ENCODE measurements around the gene ACP5. TPM values are rescaled to one million over a fixed set of nuclear protein-coding genes. Genes with fewer than 3 reads are reported as not detected.

The ACP5 gene
- total RNA-seq, 1 donor from 2014 or later, result 6.1 TPM

GRCh38 chr19:11598746-11599145 lies 21.3 kb upstream of the ACP5 start:
- intact Hi-C loops (cut with DNase I), result no loop called here
- no peak for TF ChIP-seq CTCF (IDR thresholded peaks at IDR 0.05)
- no peak for TF ChIP-seq POLR2A (IDR thresholded peaks at IDR 0.05)
- TF ChIP-seq POLR2AphosphoS5 (IDR thresholded peaks at IDR 0.05; ENCODE audit: insufficient read depth in 1 of 2, low read depth in 1 of 2), result no peak
- no peaks in the 10 kb centered on the region for H3K27me3 ChIP-seq

GRCh38 chr19:11598103-11598483 lies 20.6 kb upstream of the ACP5 start:
- Histone ChIP-seq H3K4me1 (peaks cover 42% of the 10 kb centered on the region), H3K9me3 (no peaks in the 10 kb centered on the region), H3K27ac (peak overlapping the region; percentile 96), H3K27me3 (no peaks in the 10 kb centered on the region), H3K4me3 (peak overlapping the region; percentile 78 to 100), H3K36me3 (no peaks in the 10 kb centered on the region)
- intact Hi-C loops (cut with DNase I), result no loop called here
- DNase-seq (ENCODE audit: extremely low spot score in 2 of 2), result no peak
- no peak for TF ChIP-seq CTCF (IDR thresholded peaks at IDR 0.05)
- TF ChIP-seq POLR2A (IDR thresholded peaks at IDR 0.05), result no peak
- TF ChIP-seq POLR2AphosphoS5 (IDR thresholded peaks at IDR 0.05; ENCODE audit: insufficient read depth in 1 of 2, low read depth in 1 of 2), result no peak

More at GRCh38 chr19:11598746-11599145, 21.3 kb upstream of the ACP5 start:
- Histone ChIP-seq H3K9me3 (no peaks in the 10 kb centered on the region), H3K36me3 (no peaks in the 10 kb centered on the region), H3K27ac (no peak overlapping the region), H3K4me3 (no peak overlapping the region), H3K4me1 (peaks cover 42% of the 10 kb centered on the region)
- no peak for DNase-seq (ENCODE audit: extremely low spot score in 2 of 2)

- DNase-seq (ENCODE audit: extremely low spot score in 2 of 2), result peak; percentile 97
- intact Hi-C loops (cut with DNase I), result no loop called here
These were observed 20.0 kb upstream of the ACP5 start, which contains the start of gene ZNF627 for GRCh38 chr19:11597202-11598102. ZNF627 (plus strand) TSS chr19:11597483; CDS start chr19:11597628, 145 bp downstream.

GRCh38 chr19:11596156-11596555 lies 18.7 kb upstream of the ACP5 start:
- Histone ChIP-seq H3K4me1 (peaks cover 36% of the 10 kb centered on the region), H3K4me3 (no peak overlapping the region), H3K9me3 (no peaks in the 10 kb centered on the region), H3K36me3 (no peaks in the 10 kb centered on the region), H3K27me3 (no peaks in the 10 kb centered on the region), H3K27ac (peak overlapping the region; percentile 96)
- DNase-seq (ENCODE audit: extremely low spot score in 2 of 2), result no peak
- TF ChIP-seq POLR2A (IDR thresholded peaks at IDR 0.05), result no peak
- no peak for TF ChIP-seq POLR2AphosphoS5 (IDR thresholded peaks at IDR 0.05; ENCODE audit: insufficient read depth in 1 of 2, low read depth in 1 of 2)
- TF ChIP-seq CTCF (IDR thresholded peaks at IDR 0.05), result no peak
- intact Hi-C loops (cut with DNase I), result no loop called here

More at GRCh38 chr19:11597202-11598102, 20.0 kb upstream of the ACP5 start, which contains the start of gene ZNF627:
- Histone ChIP-seq H3K4me3 (peak within 1 kb of the TSS; percentile 78 to 100), H3K9me3 (no peaks in the 10 kb centered on the region), H3K4me1 (peaks cover 42% of the 10 kb centered on the region), H3K27ac (peak within 1 kb of the TSS; percentile 96), H3K36me3 (no peaks in the 10 kb centered on the region), H3K27me3 (no peaks in the 10 kb centered on the region)
- TF ChIP-seq CTCF (IDR thresholded peaks at IDR 0.05), result peak in 2 of 3 experiments; percentile 5 to 19
- peak; percentile 67 to 92 for TF ChIP-seq POLR2A (IDR thresholded peaks at IDR 0.05)
- TF ChIP-seq POLR2AphosphoS5 (IDR thresholded peaks at IDR 0.05; ENCODE audit: insufficient read depth in 1 of 2, low read depth in 1 of 2), result peak; percentile 92 to 100

- no peak for DNase-seq (ENCODE audit: extremely low spot score in 2 of 2)
- intact Hi-C loops (cut with DNase I), result no loop called here
- Histone ChIP-seq H3K9me3 (no peaks in the 10 kb centered on the region), H3K27ac (no peak overlapping the region), H3K36me3 (no peaks in the 10 kb centered on the region), H3K27me3 (no peaks in the 10 kb centered on the region), H3K4me3 (no peak overlapping the region), H3K4me1 (peaks cover 18% of the 10 kb centered on the region)
- TF ChIP-seq POLR2AphosphoS5 (IDR thresholded peaks at IDR 0.05; ENCODE audit: insufficient read depth in 1 of 2, low read depth in 1 of 2) (no peak), CTCF (IDR thresholded peaks at IDR 0.05) (no peak), POLR2A (IDR thresholded peaks at IDR 0.05) (no peak)
These were observed 16.6 kb upstream of the ACP5 start for GRCh38 chr19:11594084-11594483.

Data from vagina (tissue), 2 donors.